ENCODE results near the gene AFG1L.
"Not testable (repeated sequence)": the region's sequence is repeated elsewhere in the genome, so short reads cannot be mapped to it uniquely, and the experiment has no call there.

Gene AFG1L

GRCh38 chr6:108528878-108529277 is 234.0 kb downstream of the AFG1L start:
- DNase-seq, result no peak

GRCh38 chr6:108531332-108531731 is 236.5 kb downstream of the AFG1L start:
- DNase-seq, result no peak

- no peak for DNase-seq
These were observed 240.4 kb downstream of the AFG1L start for GRCh38 chr6:108535114-108535742.

GRCh38 chr6:108535920-108536535 is 241.2 kb downstream of the AFG1L start:
- not testable (repeated sequence) for DNase-seq

GRCh38 chr6:108541843-108542759 is 247.2 kb downstream of the AFG1L start:
- peak; percentile 37 to 49 (median 38) for DNase-seq

GRCh38 chr6:108543175-108543940 is 248.5 kb downstream of the AFG1L start:
- DNase-seq, result no peak

- no peak for DNase-seq
These were observed 249.8 kb downstream of the AFG1L start for GRCh38 chr6:108544606-108545005.

- no peak for DNase-seq
These were observed 251.5 kb downstream of the AFG1L start for GRCh38 chr6:108546079-108547049.

- no peak for DNase-seq
These were observed 254.4 kb downstream of the AFG1L start for GRCh38 chr6:108549241-108549640.

- DNase-seq, result no peak
These were observed 254.9 kb downstream of the AFG1L start for GRCh38 chr6:108549741-108550140.

- DNase-seq, result no peak
These were observed 255.4 kb downstream of the AFG1L start for GRCh38 chr6:108550256-108550655.

- no peak for DNase-seq
These were observed 260.7 kb downstream of the AFG1L start for GRCh38 chr6:108555399-108556052.

- no peak for DNase-seq
These were observed 261.4 kb downstream of the AFG1L start for GRCh38 chr6:108556250-108556649.

GRCh38 chr6:108556866-108557493 is 262.1 kb downstream of the AFG1L start:
- no peak for DNase-seq

- DNase-seq, result peak; percentile 58 to 79 (median 68)
These were observed 262.9 kb downstream of the AFG1L start for GRCh38 chr6:108557494-108558371.

- DNase-seq, result peak; percentile 85 to 94 (median 91)
These were observed 263.7 kb downstream of the AFG1L start for GRCh38 chr6:108558372-108559096.

- DNase-seq, result peak; percentile 63 to 87 (median 75)
These were observed 264.4 kb downstream of the AFG1L start for GRCh38 chr6:108559097-108559883.

GRCh38 chr6:108559884-108560462 is 265.1 kb downstream of the AFG1L start:
- no peak for DNase-seq

Data from activated CD4-positive, CD25-positive, alpha-beta regulatory T cell (primary cell).